K562 (cell line): ENCODE results near the gene SYNGR3. TPM values are rescaled to one million over a fixed set of nuclear protein-coding genes. Genes with fewer than 3 reads are reported as not detected.

Source experiments
- ATF7 ChIP-seq: fragments of 450-650 bp; IDR thresholded peaks from 2 replicates; pipeline ENCODE4 v1.7.1; 2014; ENCODE audit warnings: mild to moderate bottlenecking, moderate library complexity
- CREB1 ChIP-seq, 2 experiments: sonication (generic) in 1 of 2; formaldehyde crosslinking in 1 of 2; IDR thresholded peaks; 2 replicates each; pipeline versions ENCODE4 v1.6.1 to v1.8.0; 2012 to 2022; ENCODE audit warnings: inconsistent platforms in 1 of 2, mild to moderate bottlenecking in 1 of 2, missing genetic modification reagents in 1 of 2, moderate library complexity in 1 of 2
- FOXJ2 ChIP-seq: fragments of 200-800 bp; sonication (Bioruptor generic); IDR thresholded peaks from 2 replicates; pipeline ENCODE4 v1.6.1; 2016; ENCODE audit warnings: missing genetic modification characterization, missing compliant biosample characterization
- FOXM1 ChIP-seq, 2 experiments: fragments of 450-650 bp in 1 of 2; sonication (generic) in 1 of 2; formaldehyde crosslinking in 1 of 2; IDR thresholded peaks; 2 replicates each; pipeline versions ENCODE4 v1.6.1 to v1.9.0; 2017 to 2022; ENCODE audit warnings: low read depth in 2 of 2, mild to moderate bottlenecking in 2 of 2, missing genetic modification reagents in 1 of 2, moderate library complexity in 1 of 2
- KDM1A ChIP-seq, 2 experiments: fragments of 450-650 bp; IDR thresholded peaks; 2 replicates each; pipeline ENCODE4 v1.6.1; 2016; ENCODE audit warnings: mild to moderate bottlenecking in 2 of 2
- PML ChIP-seq: IDR thresholded peaks from 2 replicates; pipeline ENCODE4 v1.6.1; 2012; ENCODE audit warnings: low read length, inconsistent platforms
- TRIM28 ChIP-seq: fragments of 450-650 bp; IDR thresholded peaks from 2 replicates; pipeline ENCODE4 v1.6.1; 2017
- ZBTB17 ChIP-seq: fragments of 450-650 bp; formaldehyde crosslinking; IDR thresholded peaks from 2 replicates; pipeline ENCODE4 v1.4.0; 2020; ENCODE audit warnings: mild to moderate bottlenecking
- ZNF124 ChIP-seq: sonication (generic); formaldehyde crosslinking; IDR thresholded peaks from 2 replicates; pipeline ENCODE4 v1.8.1; 2022; ENCODE audit warnings: missing genetic modification reagents
- ZNF445 ChIP-seq: fragments of 250-450 bp; sonication (Bioruptor Pico); IDR thresholded peaks from 2 replicates; pipeline ENCODE4 v1.4.0; 2020; ENCODE audit warnings: low read depth, mild to moderate bottlenecking, moderate library complexity
- ZNF717 ChIP-seq: fragments of 250-450 bp; sonication (Bioruptor Pico); IDR thresholded peaks from 2 replicates; pipeline ENCODE4 v1.5.0; 2021
- polyA plus RNA-seq, 8 experiments: library from polyadenylated mRNA; depleted of rRNA in 4 of 8; stranded (reverse) in 5 of 8; unstranded in 3 of 8; fragments of >200 nt; fragmentation: Nextera tagmentation in 2 of 8; fragmentation: Illumina TruSeq in 1 of 8; extraction: Ambion mirVana in 2 of 8; extraction: Trizol in 1 of 8; gene quantifications; 2 replicates each; pipeline versions ENCODE4 v1.2.1 to v1.2.3, GENCODE V29; 2011 to 2014; ENCODE audit warnings: inconsistent platforms in 1 of 8, missing spikeins in 1 of 8
- total RNA-seq, 7 experiments: library from RNA; depleted of rRNA in 6 of 7; stranded (reverse); fragments of >200 nt in 6 of 7; fragmentation: Illumina TruSeq in 2 of 7; extraction: Trizol in 2 of 7; gene quantifications; 2 replicates each; pipeline versions ENCODE4 v1.2.1 to v1.2.3, GENCODE V29; 2011 to 2021; ENCODE audit warnings: low replicate concordance in 1 of 7
- TF ChIP-seq, protein P1 (sequence below), 2 experiments: fragments of 450-650 bp; IDR thresholded peaks; 2 replicates each; pipeline ENCODE4 v1.6.1; 2016; ENCODE audit warnings: mild to moderate bottlenecking in 2 of 2, borderline replicate concordance in 1 of 2, low read depth in 1 of 2, moderate library complexity in 1 of 2
- TF ChIP-seq, protein P2 (sequence below): fragments of 250-450 bp; sonication (Bioruptor Pico); IDR thresholded peaks from 2 replicates; pipeline ENCODE4 v1.8.0; 2021; ENCODE audit warnings: borderline replicate concordance, mild to moderate bottlenecking, moderate library complexity; ENCODE audit not compliant: poor library complexity, severe bottlenecking
- TF ChIP-seq, protein P3 (sequence below), 2 experiments: fragments of 450-650 bp; conservative IDR thresholded peaks; 2 replicates each; pipeline ENCODE4 v1.6.1; 2017; ENCODE audit warnings: mild to moderate bottlenecking in 2 of 2, moderate library complexity in 2 of 2
- TF ChIP-seq, protein P4 (sequence below): sonication (generic); formaldehyde crosslinking; IDR thresholded peaks from 2 replicates; pipeline ENCODE4 v1.9.0; 2022; ENCODE audit warnings: mild to moderate bottlenecking, missing genetic modification reagents

SYNGR3 gene
- total and polyA plus RNA-seq, 9 of the 15 experiments (the other 6 are each of a cell fraction or from before 2014, with no cell fraction given), result 3.7 to 69.2 (median 36.3) TPM

DNA sequence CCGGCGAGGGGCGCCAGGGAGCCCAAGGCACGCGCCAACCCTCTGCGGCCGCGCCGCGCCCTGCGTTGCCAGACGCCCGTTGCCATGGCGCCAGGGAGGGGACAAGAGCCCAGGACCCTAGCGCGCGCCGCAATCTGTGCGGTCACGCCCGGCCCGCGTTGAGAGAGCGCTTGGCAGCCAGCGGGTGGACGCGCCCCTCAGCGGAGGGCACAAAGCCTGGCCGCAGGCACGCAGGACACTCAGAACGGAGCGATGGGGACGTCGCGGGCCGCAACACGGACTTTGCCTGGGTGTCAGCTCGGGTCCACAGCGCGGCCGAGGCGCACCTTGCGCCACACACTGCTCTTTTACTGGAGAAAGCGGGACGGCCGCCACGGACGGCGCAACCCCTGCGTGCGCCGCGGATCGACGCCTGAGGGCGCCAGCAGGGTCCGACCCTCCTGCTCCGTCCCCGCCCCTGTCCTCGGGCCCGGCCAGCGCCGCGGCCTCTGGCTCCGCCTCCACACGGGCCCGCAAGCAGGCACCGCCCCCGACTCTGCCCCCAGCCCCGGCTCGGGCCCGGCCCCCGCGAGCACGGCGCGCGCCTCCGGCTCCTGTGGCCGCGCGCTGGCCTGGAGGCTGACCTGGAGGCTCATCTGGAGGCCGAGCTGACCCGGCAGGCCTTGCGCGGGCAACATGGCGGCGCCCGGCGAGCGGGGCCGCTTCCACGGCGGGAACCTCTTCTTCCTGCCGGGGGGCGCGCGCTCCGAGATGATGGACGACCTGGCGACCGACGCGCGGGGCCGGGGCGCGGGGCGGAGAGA, 6.0 kb upstream of the SYNGR3 start, which contains the start of gene GFER (continued):
- TF ChIP-seq, protein P1, sequence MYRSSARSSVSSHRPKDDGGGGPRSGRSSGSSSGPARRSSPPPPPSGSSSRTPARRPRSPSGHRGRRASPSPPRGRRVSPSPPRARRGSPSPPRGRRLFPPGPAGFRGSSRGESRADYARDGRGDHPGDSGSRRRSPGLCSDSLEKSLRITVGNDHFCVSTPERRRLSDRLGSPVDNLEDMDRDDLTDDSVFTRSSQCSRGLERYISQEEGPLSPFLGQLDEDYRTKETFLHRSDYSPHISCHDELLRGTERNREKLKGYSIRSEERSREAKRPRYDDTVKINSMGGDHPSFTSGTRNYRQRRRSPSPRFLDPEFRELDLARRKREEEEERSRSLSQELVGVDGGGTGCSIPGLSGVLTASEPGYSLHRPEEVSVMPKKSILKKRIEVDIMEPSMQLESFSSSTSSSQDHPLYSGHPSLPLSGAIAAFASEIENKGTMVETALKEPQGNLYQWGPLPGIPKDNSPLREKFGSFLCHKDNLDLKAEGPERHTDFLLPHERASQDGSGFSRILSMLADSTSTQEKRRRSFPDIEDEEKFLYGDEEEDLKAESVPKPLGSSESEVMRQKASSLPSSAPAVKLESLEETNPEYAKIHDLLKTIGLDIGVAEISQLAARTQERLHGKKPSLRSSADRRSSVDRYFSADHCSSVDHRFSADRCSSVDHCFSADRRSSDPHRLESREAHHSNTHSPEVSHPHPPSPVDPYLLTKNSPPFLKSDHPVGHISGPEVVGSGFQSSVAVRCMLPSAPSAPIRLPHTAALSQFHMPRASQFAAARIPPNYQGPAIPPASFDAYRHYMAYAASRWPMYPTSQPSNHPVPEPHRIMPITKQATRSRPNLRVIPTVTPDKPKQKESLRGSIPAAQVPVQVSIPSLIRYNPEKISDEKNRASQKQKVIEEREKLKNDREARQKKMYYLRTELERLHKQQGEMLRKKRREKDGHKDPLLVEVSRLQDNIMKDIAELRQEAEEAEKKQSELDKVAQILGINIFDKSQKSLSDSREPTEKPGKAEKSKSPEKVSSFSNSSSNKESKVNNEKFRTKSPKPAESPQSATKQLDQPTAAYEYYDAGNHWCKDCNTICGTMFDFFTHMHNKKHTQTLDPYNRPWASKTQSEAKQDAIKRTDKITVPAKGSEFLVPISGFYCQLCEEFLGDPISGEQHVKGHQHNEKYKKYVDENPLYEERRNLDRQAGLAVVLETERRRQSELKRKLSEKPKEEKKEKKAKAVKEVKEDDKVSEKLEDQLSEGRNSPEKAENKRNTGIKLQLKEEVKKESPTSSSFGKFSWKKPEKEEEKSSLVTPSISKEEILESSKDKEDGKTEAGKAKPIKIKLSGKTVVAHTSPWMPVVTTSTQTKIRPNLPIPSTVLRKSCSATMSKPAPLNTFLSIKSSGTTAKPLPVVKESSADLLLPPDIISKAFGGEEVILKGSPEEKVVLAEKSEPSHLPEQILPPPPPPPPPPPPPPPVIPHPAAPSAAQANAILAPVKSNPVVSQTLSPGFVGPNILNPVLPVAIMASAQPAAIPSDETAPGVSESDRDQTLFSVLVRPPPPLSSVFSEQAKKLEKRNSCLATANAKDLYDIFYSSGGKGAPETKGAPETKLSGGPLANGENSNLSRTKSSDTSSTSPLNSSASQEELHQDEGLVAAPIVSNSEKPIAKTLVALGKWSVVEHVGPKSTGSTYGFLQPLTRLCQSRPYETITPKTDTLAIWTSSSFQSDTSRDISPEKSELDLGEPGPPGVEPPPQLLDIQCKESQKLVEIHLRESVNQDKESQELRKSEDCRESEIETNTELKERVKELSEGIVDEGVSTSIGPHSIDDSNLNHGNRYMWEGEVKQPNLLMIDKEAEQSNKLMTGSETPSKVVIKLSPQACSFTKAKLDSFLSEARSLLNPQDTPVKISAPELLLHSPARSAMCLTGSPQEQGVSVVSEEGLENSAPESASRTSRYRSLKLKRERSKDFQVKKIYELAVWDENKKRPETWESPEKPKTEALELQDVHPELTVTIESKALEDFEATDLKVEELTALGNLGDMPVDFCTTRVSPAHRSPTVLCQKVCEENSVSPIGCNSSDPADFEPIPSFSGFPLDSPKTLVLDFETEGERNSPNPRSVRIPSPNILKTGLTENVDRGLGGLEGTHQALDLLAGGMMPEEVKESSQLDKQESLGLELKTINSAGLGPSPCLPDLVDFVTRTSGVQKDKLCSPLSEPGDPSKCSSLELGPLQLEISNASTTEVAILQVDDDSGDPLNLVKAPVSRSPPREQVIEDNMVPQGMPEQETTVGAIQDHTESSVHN (IDR thresholded peaks at IDR 0.05; ENCODE audit: borderline replicate concordance in 1 of 2, low read depth in 1 of 2), result no peak
- TF ChIP-seq ATF7 (peak; percentile 71; the same call in 1 of the 2 replicates), CREB1 (IDR thresholded peaks at IDR 0.05) (no peak), CREB1 (CRISPR knock-in tag; IDR thresholded peaks at IDR 0.05) (peak; percentile 64; the same call in 1 of the 2 replicates), FOXM1 (IDR thresholded peaks at IDR 0.05; ENCODE audit: low read depth) (no peak), FOXM1 (CRISPR knock-in tag; IDR thresholded peaks at IDR 0.05; ENCODE audit: low read depth) (peak; percentile 89), PML (peak; percentile 57; the same call in 1 of the 2 replicates), TRIM28 (no peak; the same call in 1 of the 2 replicates), KDM1A (IDR thresholded peaks at IDR 0.05) (peak; percentile 77 to 84), ZNF124 (CRISPR knock-in tag) (peak; percentile 67; the same call in 1 of the 2 replicates), ZBTB17 (0 out of 2 replicates have a peak, but pooled peaks have one; percentile 43), FOXJ2 (tag) (peak; percentile 82), ZNF445 (CRISPR knock-in tag) (no peak), ZNF717 (CRISPR knock-in tag) (no peak)
- TF ChIP-seq, protein P2, sequence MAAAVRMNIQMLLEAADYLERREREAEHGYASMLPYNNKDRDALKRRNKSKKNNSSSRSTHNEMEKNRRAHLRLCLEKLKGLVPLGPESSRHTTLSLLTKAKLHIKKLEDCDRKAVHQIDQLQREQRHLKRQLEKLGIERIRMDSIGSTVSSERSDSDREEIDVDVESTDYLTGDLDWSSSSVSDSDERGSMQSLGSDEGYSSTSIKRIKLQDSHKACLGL, result peak; percentile 49
- TF ChIP-seq, protein P3, sequence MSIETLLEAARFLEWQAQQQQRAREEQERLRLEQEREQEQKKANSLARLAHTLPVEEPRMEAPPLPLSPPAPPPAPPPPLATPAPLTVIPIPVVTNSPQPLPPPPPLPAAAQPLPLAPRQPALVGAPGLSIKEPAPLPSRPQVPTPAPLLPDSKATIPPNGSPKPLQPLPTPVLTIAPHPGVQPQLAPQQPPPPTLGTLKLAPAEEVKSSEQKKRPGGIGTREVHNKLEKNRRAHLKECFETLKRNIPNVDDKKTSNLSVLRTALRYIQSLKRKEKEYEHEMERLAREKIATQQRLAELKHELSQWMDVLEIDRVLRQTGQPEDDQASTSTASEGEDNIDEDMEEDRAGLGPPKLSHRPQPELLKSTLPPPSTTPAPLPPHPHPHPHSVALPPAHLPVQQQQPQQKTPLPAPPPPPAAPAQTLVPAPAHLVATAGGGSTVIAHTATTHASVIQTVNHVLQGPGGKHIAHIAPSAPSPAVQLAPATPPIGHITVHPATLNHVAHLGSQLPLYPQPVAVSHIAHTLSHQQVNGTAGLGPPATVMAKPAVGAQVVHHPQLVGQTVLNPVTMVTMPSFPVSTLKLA (conservative IDR thresholded peaks at IDR 0.05), result peak in 1 of 2 experiments; percentile 59; a peak in 2 of 4 replicates
- TF ChIP-seq, protein P4, sequence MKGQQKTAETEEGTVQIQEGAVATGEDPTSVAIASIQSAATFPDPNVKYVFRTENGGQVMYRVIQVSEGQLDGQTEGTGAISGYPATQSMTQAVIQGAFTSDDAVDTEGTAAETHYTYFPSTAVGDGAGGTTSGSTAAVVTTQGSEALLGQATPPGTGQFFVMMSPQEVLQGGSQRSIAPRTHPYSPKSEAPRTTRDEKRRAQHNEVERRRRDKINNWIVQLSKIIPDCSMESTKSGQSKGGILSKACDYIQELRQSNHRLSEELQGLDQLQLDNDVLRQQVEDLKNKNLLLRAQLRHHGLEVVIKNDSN (CRISPR knock-in tag), result peak; percentile 31; the same call in 1 of the 2 replicates
